Measurements from ENCODE around the gene CPNE7.

Gene CPNE7

GRCh38 chr16:89602273-89602951, 26.9 kb downstream of the CPNE7 start:
- DNase-seq (ENCODE audit: low spot score) = peak; percentile 78

DNA sequence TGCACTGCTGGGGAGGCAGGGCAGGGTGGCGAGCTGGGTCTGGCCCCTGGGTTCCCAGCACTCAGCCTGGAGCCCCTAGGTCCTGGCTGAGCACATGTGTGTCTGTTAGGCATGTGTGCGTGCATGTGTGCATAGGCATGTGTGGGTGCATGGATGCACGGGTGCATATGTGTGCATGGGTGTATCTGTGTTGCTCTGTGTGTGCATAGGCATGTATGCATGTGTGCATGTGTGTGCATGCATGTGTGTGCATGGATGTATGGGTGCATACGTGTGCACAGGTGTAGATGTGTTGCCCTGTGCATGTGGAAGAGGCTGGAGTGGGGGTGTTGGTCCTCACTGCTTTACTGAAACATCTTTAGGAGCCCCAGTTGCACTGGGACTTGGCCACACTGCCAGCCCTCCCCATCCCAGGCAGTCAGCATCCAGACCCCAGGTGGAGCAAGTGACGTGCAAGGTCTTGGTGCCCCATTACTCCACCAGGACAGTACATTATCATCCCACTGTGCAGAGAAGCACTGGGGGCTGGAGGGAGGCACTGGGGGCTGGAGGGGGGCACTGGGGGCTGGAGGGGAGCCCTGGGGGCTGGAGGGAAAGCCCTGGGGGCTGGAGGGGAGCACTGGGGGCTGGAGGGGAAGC, 27.5 kb downstream of the CPNE7 start:
- no peak for DNase-seq (ENCODE audit: low spot score)

DNA sequence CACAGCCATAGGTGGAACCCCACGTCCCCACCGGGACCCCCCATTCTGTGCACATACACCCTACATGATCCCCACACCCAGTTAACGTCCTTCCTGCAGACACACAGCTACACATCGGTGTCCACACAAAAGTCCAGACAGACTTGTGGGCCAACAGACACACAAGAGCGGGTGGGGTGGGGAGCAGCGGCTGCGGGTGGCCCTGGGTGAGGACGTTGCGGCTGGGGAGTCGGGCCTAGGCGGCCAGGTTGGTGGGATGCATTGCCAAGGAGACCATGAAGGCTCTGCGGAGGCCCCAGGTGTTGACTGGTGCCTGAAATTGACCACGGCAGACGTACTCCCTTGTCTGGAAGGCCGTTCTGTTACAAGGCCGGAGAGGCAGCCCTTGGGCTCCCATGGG, 29.2 kb downstream of the CPNE7 start:
- DNase-seq (ENCODE audit: low spot score) = no peak

GRCh38 chr16:89605186-89605970, 29.8 kb downstream of the CPNE7 start:
- no peak for DNase-seq (ENCODE audit: low spot score)

DNA sequence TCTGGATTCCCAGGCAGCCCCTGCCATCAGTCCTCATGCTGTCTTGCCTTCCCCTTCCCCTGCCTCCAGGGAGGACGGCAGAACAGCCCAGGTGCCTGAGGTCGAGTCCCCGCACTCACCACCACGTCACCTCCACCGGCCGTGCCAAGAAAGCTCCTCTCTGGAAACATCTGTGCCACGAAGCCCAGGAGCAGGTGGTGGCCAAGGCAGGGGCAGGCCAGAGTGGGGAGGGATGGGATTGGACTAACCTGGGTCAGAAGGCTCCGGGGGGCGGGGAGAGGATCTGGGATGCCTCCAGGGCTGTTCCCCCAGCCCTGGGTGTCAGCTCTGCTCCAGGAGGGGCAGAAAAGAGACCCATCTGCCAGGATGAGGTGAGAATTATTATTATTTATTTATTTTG, 30.4 kb downstream of the CPNE7 start:
- DNase-seq (ENCODE audit: low spot score) = no peak

DNA sequence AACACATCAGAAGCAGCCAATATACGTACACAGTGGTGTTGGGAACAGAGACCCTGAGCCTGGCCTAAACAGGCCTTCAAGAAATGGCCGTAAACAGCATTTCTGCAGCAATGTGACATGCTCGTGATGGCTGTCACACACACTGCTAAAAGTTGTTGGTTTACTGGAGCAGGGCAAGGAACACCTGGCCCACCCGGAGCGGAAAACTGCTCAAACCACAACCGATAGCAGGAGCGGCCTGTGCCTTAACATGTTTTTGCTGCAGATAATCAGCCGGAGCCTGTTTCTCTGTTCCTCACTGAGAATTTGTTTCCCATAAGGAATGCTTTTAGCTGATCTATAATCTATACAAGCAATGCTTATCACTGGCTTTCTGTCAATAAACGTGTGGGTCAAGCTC, 31.9 kb downstream of the CPNE7 start:
- DNase-seq (ENCODE audit: low spot score) = no peak

DNA sequence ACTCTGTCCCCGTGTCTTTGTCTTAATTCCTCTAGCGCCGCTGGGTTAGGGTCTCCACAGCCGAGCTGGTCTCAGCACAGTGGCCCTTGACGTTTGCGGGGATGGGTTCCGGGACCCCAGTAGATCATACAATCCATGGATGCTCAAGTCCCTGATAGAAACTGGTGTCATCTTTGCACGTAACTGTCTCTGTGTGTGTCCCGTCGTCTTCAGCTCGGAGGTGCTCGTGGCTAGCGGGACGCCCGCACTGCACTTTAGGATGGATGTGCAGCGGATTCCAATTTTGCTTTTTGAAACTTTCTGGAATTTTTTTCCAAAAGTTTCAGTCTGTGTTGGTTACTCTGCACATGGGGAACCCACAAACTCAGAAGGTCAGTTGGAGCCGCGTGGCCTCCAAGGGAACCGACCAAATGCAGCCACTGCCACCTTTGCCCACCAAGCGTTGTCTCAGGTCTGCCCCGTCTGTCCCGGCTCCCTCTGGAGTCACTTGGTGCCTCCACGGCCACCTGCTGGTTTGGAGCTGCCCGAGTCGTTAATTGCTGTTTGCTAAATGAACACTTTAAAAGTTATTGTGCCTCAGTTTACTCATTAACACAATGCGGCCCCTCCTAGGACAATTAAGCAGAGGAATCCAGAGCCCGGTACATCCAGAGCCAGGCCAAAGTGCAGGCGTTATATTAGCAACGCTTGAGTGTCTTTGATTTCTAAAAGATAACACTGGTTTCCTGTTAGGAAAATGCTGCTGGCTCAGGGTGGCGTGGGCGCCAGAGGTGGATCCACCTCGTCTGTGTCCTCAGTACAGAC, 32.6 kb downstream of the CPNE7 start:
- no peak for DNase-seq (ENCODE audit: low spot score)

GRCh38 chr16:89610108-89610453, 34.5 kb downstream of the CPNE7 start:
- no peak for DNase-seq (ENCODE audit: low spot score)

DNA sequence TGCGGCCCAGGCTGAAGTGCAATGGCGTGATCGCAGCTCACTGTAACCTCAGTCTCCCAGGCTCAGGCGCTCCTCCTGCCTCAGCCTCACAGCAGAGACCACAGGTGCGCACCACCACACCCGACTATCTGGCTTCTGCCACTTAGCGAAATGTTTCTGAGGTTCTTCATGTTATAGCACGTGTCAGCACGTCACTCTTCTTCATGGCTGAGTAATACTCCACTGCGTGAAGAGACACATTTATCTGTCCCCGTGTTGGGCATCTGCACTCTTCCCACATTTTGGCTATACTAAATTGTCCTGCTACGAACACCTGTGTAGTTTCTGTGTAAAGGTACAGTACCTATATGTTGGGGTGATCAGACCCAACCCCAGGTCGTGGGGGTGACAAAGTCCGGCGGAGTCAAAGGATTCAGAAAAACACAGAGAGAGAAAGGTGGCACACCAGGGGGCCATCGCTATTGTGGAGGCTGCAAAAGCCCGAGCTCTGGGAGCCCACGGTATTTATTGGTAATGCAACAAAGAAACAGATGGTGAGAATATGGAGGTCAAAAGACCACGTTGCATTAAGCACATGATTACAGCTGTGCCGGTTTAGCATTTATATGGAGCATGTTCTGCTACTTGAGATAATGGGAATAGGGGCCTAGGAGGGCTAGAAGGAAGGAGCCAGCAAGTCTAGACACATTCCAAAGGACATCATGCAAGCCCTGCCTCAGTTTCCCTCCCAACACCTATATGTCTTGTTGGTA, 37.0 kb downstream of the CPNE7 start:
- no peak for DNase-seq (ENCODE audit: low spot score)

DNA sequence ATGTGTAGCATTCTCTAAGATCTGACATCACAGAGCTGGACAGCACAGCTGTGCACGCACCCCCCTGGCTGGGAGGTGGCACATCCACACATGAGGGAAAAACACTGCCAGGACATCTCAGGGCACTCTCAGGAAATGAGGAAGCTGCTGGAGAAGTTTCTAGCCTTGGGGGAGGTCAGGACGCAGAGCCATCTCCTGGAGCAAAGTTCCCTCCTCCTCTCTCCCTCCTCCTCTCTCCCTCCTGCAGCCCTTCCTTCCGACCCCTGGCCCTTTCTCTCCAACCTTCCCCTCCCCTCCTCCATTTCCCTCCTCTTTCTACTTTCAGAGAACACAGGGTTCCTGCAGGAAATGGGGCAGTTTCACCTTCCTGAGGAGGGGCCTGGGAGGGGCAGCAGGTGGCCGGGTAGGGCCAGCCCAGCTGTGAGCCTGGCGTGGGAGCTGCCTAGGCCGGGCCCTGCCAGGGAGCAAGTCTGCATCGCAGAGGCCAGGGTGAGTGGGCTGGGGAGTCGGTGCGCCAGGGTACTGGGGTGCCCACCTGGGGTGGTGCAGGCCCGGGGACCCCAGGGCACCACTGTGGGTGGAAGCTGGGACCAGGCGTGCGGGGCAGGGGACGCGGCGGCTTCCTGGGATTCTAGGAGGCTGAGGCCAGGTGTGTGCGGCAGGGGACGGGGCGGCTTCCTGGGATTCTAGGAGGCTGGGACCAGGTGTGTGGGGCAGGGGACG, 37.8 kb downstream of the CPNE7 start, which contains the start of gene DPEP1:
TSS of gene DPEP1 (plus strand) at position 412 of the 723 bp plus-strand sequence. CDS start 16,769 bp downstream, outside the sequence.
- no peak for DNase-seq (ENCODE audit: low spot score)

- no peak for DNase-seq (ENCODE audit: low spot score)
Observed at GRCh38 chr16:89613954-89614459, 38.4 kb downstream of the CPNE7 start.

DNA sequence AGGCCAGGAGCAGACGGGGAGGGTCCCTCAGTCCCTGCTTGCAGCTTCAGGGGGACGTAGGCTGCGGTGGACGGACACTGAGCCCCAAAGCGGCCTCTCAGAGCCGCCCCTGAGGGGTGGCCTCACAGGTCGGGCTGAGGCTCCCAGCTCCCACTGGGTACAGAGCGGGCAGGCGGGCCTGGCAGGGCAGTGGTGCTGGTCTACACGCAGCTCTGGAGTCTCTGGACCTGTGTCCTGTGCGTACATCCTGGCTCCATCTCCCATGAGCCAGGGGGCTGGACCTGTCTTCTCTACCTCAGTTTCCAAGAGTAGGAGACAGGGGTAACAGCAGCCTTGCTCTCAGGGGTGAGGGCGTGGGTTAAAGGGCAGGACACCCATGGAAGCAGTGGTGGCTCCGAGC, 39.6 kb downstream of the CPNE7 start:
- DNase-seq (ENCODE audit: low spot score) = no peak

- no peak for DNase-seq (ENCODE audit: low spot score)
Observed at GRCh38 chr16:89615596-89616090, 40.1 kb downstream of the CPNE7 start.

DNA sequence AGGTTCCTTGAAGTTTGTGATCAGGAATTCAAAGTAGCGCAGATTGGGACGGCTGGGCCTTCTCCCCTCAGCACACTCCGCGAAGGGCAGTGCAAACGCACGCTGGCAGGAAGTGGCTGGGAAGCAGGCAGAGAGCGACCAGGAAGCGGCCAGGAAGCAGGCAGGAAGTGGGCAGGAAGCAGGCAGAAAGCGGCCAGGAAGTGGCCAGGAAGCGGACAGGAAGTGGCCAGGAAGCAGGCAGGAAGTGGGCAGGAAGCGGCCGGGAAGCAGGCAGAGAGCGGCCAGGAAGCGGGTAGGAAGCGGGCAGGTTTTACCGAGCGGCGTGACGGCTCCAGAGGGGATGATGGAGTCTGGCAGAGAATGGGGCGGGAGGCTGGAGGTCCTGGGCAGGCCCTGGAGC, 41.1 kb downstream of the CPNE7 start:
- no peak for DNase-seq (ENCODE audit: low spot score)

GRCh38 chr16:89617036-89617435, 41.5 kb downstream of the CPNE7 start:
- DNase-seq (ENCODE audit: low spot score) = no peak

DNA sequence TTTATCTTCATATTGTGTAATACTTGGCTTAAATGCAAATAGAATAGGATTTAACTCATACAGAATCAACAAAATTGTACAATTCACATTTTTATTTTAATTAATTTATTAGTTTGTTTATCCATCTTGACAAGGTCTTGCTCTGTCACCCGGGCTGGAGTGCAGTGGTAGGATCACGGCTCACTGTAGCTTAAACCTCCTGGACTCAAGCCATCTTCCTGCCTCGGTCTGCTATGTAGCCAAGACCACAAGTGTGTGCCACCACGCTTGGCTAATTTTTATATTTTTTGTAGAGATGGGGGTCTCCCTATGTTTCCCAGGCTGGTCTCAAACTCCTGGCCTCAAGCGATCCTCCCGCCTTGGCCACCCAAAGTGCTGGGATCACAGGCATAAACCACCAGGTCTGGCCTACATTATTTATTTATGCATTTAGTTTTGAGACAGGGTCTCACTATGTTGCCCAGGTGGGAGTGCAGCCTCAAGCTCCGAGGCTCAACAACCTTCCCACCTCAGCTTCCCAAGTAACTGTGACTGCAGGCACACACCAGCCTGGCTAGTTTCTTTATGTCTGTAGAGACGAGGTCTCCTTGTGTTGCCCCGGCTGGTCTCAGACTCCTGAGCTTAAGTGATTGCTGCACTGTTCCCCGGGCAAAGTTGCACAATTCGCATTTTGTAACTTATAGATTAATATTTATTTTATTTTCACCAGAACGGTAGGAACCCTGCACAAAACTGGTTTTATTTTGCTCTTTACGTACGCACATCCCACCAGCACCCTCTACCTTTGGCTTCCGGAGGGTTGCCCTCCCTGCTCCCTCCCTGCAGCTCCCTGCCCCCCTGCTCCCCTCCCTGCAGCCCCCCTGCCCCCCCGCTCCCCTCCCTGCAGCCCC, 42.8 kb downstream of the CPNE7 start:
- no peak for DNase-seq (ENCODE audit: low spot score)

- DNase-seq (ENCODE audit: low spot score) = no peak
Observed at GRCh38 chr16:89619840-89620239, 44.3 kb downstream of the CPNE7 start.

GRCh38 chr16:89620406-89620841, 44.9 kb downstream of the CPNE7 start:
- DNase-seq (ENCODE audit: low spot score) = peak; percentile 60

DNA sequence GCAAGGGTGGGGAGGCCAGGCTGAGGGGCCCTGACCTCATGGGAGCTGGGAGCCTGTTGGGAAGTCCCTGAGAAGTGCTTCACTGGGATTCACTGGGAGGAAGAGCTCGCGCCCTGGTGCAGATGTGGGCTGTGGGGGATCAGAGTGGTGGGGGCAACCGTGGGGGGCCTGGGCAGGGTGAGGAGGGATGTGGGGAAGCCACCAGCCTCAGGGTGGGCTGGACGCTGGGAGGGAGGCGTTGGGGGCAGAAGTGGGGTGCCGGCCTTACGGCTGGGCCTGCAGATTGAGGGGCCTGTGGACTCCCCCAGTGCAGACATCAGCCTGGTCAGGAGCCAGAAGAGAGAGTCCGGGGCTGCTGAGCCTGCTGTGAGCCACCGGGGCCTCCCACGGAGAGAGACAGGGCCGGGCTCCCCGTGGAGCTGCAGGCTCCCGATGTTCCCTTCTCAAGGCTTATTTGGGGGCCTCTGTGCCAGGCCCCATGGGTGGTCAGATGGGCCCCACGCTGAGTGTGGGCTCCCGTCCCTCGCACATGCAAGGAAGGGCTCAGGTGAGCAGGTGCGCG, 45.7 kb downstream of the CPNE7 start:
- no peak for DNase-seq (ENCODE audit: low spot score)
